Skeletal muscle cell (primary cell): ENCODE data around the gene ITPRID1.

Experiments
- DNase-seq: peaks from one replicate; pipeline ENCODE4 v3.0.0-alpha.2; 2010; ENCODE audit warnings: low read depth
- H3K4me3 ChIP-seq: 2 replicates; pipeline ENCODE4 v1.5.1; 2011; ENCODE audit warnings: low read depth, mild to moderate bottlenecking, control low read depth, low read length, moderate library complexity

The ITPRID1 gene

GRCh38 chr7:31602041-31602625 lies 88.2 kb downstream of the ITPRID1 start:
- no peak overlapping the region for H3K4me3 ChIP-seq
- no peak for DNase-seq

GRCh38 chr7:31603046-31603445 lies 89.2 kb downstream of the ITPRID1 start:
- H3K4me3 ChIP-seq, result no peak overlapping the region
- DNase-seq, result no peak

- DNase-seq, result no peak
- no peak overlapping the region for H3K4me3 ChIP-seq
Observed at GRCh38 chr7:31613604-31614003, 99.7 kb downstream of the ITPRID1 start.

- no peak for DNase-seq
- no peak overlapping the region for H3K4me3 ChIP-seq
Observed at GRCh38 chr7:31633467-31633866, 119.6 kb downstream of the ITPRID1 start.

GRCh38 chr7:31633894-31634494 lies 120.1 kb downstream of the ITPRID1 start:
- peak; percentile 7 for DNase-seq
- no peak overlapping the region for H3K4me3 ChIP-seq

GRCh38 chr7:31640381-31640780 lies 126.5 kb downstream of the ITPRID1 start:
- DNase-seq, result no peak
- H3K4me3 ChIP-seq, result no peak overlapping the region

GRCh38 chr7:31642681-31643115 lies 128.8 kb downstream of the ITPRID1 start:
- no peak for DNase-seq
- no peak overlapping the region for H3K4me3 ChIP-seq

GRCh38 chr7:31646942-31647341 lies 133.1 kb downstream of the ITPRID1 start:
- no peak for DNase-seq
- H3K4me3 ChIP-seq, result no peak overlapping the region

- H3K4me3 ChIP-seq, result no peak overlapping the region
- no peak for DNase-seq
Observed at GRCh38 chr7:31647511-31647910, 133.6 kb downstream of the ITPRID1 start.

GRCh38 chr7:31648288-31648687 lies 134.4 kb downstream of the ITPRID1 start:
- no peak overlapping the region for H3K4me3 ChIP-seq
- DNase-seq, result no peak

GRCh38 chr7:31648880-31649279 lies 135.0 kb downstream of the ITPRID1 start:
- DNase-seq, result no peak
- H3K4me3 ChIP-seq, result no peak overlapping the region

- H3K4me3 ChIP-seq, result no peak overlapping the region
- no peak for DNase-seq
Observed at GRCh38 chr7:31651234-31652062, 137.6 kb downstream of the ITPRID1 start.

GRCh38 chr7:31652063-31652326 lies 138.1 kb downstream of the ITPRID1 start:
- no peak for DNase-seq
- no peak overlapping the region for H3K4me3 ChIP-seq

- H3K4me3 ChIP-seq, result no peak overlapping the region
- no peak for DNase-seq
Observed at GRCh38 chr7:31663072-31663471, 149.2 kb downstream of the ITPRID1 start.

GRCh38 chr7:31664890-31665289 lies 151.0 kb downstream of the ITPRID1 start:
- H3K4me3 ChIP-seq, result no peak overlapping the region

GRCh38 chr7:31665546-31665945 lies 151.7 kb downstream of the ITPRID1 start:
- H3K4me3 ChIP-seq, result no peak overlapping the region
- no peak for DNase-seq

More at GRCh38 chr7:31664890-31665289, 151.0 kb downstream of the ITPRID1 start:
- DNase-seq, result no peak

- no peak overlapping the region for H3K4me3 ChIP-seq
Observed at GRCh38 chr7:31669461-31669860, 155.6 kb downstream of the ITPRID1 start.

GRCh38 chr7:31679574-31680305 lies 165.8 kb downstream of the ITPRID1 start:
- no peak overlapping the region for H3K4me3 ChIP-seq
- DNase-seq, result no peak

More at GRCh38 chr7:31669461-31669860, 155.6 kb downstream of the ITPRID1 start:
- no peak for DNase-seq

GRCh38 chr7:31683445-31684225 lies 169.7 kb downstream of the ITPRID1 start:
- no peak overlapping the region for H3K4me3 ChIP-seq
- DNase-seq, result no peak
